ENCODE data around the gene USP47.

GRCh38 chr11:11978792-11979487 is 137.2 kb downstream of the USP47 start:
- TF ChIP-seq CTCF (IDR thresholded peaks at IDR 0.05 in 2 of 3, conservative IDR thresholded peaks at IDR 0.05 in 1 of 3; ENCODE audit: insufficient read depth in 2 of 3, low read depth in 1 of 3, low read length in 3 of 3) (no peak), POLR2AphosphoS5 (IDR thresholded peaks at IDR 0.05; ENCODE audit: control insufficient read depth, insufficient read depth, low read depth, low read length) (no peak), YY1 (IDR thresholded peaks at IDR 0.05; ENCODE audit: borderline replicate concordance in 1 of 3, control insufficient read depth in 1 of 3, extremely low read depth in 1 of 3, insufficient read depth in 3 of 3, insufficient read length in 1 of 3, insufficient replicate concordance in 2 of 3, low read depth in 1 of 3, low read length in 2 of 3) (no peak)
- TF ChIP-seq, protein P1, sequence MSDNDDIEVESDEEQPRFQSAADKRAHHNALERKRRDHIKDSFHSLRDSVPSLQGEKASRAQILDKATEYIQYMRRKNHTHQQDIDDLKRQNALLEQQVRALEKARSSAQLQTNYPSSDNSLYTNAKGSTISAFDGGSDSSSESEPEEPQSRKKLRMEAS (CRISPR knock-in tag; IDR thresholded peaks at IDR 0.05): no peak
